GM23338 (cell line): Measurements from ENCODE around the gene FUZ. TPM values are rescaled to one million over a fixed set of nuclear protein-coding genes. Genes with fewer than 3 reads are reported as not detected.

Source experiments
- ATAC-seq: fragments of 200-7000 bp; cut with Tn5 transposase; 3 replicates; pipeline ENCODE4 v1.9.1; 2020
- DNase-seq: peaks from one replicate; pipeline ENCODE4 v3.0.0-alpha.2; 2015; ENCODE audit warnings: low spot score
- H2AFZ ChIP-seq: fragments of 200-600 bp; sonication (generic); 2 replicates; pipeline ENCODE4 v1.8.0; 2016; ENCODE audit warnings: antibody characterized with exemption, mild to moderate bottlenecking, moderate library complexity
- H3F3A ChIP-seq: fragments of 200-600 bp; sonication (generic); replicated peaks from 2 replicates; pipeline ENCODE4 v1.8.0; 2017; ENCODE audit warnings: antibody characterized with exemption, mixed run types, low read depth
- H3K27ac ChIP-seq: fragments of 200-600 bp; sonication (generic); 2 replicates; pipeline ENCODE4 v1.6.1; 2016; ENCODE audit warnings: low read depth
- H3K27me3 ChIP-seq: fragments of 200-600 bp; sonication (generic); 2 replicates; pipeline ENCODE4 v1.8.0; 2016; ENCODE audit warnings: mild to moderate bottlenecking, mixed run types, moderate library complexity; ENCODE audit not compliant: insufficient read depth
- H3K36me3 ChIP-seq: fragments of 200-600 bp; sonication (generic); 2 replicates; pipeline ENCODE4 v1.8.0; 2016; ENCODE audit warnings: mild to moderate bottlenecking; ENCODE audit not compliant: insufficient read depth
- H3K4me1 ChIP-seq: fragments of 200-600 bp; sonication (generic); 2 replicates; pipeline ENCODE4 v1.8.0; 2016; ENCODE audit warnings: mild to moderate bottlenecking, moderate library complexity; ENCODE audit not compliant: insufficient read depth
- H3K4me2 ChIP-seq: fragments of 200-600 bp; sonication (generic); 2 replicates; pipeline ENCODE4 v1.7.1; 2017; ENCODE audit warnings: mixed run types
- H3K4me3 ChIP-seq: fragments of 200-600 bp; sonication (generic); 2 replicates; pipeline ENCODE4 v1.6.1; 2016; ENCODE audit warnings: mixed run types
- H3K79me2 ChIP-seq: fragments of 200-600 bp; sonication (generic); replicated peaks from 2 replicates; pipeline ENCODE4 v1.8.0; 2017; ENCODE audit warnings: mild to moderate bottlenecking; ENCODE audit not compliant: insufficient read depth
- H3K9me2 ChIP-seq: fragments of 200-600 bp; sonication (generic); 2 replicates; pipeline ENCODE4 v1.8.0; 2017; ENCODE audit not compliant: insufficient read depth
- H4K20me1 ChIP-seq: fragments of 200-600 bp; sonication (generic); replicated peaks from 2 replicates; pipeline ENCODE4 v1.8.0; 2017; ENCODE audit warnings: mild to moderate bottlenecking; ENCODE audit not compliant: insufficient read depth
- H3K27ac Mint-ChIP-seq: 2 replicates; pipeline ENCODE4 v1.8.0; 2020; ENCODE audit warnings: inconsistent platforms, mild to moderate bottlenecking, moderate library complexity, mixed read lengths
- H3K27me3 Mint-ChIP-seq: 3 replicates; pipeline ENCODE4 v1.8.0; 2022; ENCODE audit warnings: low read depth, mild to moderate bottlenecking, moderate library complexity, mixed read lengths, inconsistent platforms; ENCODE audit not compliant: insufficient read depth, poor library complexity
- H3K36me3 Mint-ChIP-seq: 3 replicates; pipeline ENCODE4 v1.8.0; 2021; ENCODE audit warnings: low read depth, mild to moderate bottlenecking, inconsistent platforms, moderate library complexity, mixed read lengths
- H3K4me1 Mint-ChIP-seq: 3 replicates; pipeline ENCODE4 v1.8.0; 2020; ENCODE audit warnings: mild to moderate bottlenecking, inconsistent platforms, mixed read lengths
- H3K4me3 Mint-ChIP-seq: 3 replicates; pipeline ENCODE4 v1.8.0; 2021; ENCODE audit warnings: moderate library complexity, mild to moderate bottlenecking, inconsistent platforms, mixed read lengths
- H3K9me3 Mint-ChIP-seq: 3 replicates; pipeline ENCODE4 v1.8.0; 2020; ENCODE audit warnings: moderate library complexity, mild to moderate bottlenecking, inconsistent platforms, mixed read lengths
- CREB1 ChIP-seq: fragments of 250-450 bp; sonication (Bioruptor Pico); IDR thresholded peaks from 2 replicates; pipeline ENCODE4 v1.5.0; 2020; ENCODE audit warnings: low read depth, mild to moderate bottlenecking, moderate library complexity
- CTCF ChIP-seq, 2 experiments: fragments of 200-600 bp in 1 of 2; sonication (generic) in 1 of 2; conservative IDR thresholded peaks; 2 replicates each; pipeline versions ENCODE4 v1.5.1 to v1.6.1; 2016 to 2017; ENCODE audit warnings: antibody characterized with exemption in 2 of 2, low read depth in 2 of 2, mild to moderate bottlenecking in 2 of 2, moderate library complexity in 1 of 2
- EZH2 ChIP-seq: fragments of 200-600 bp; sonication (generic); IDR thresholded peaks from one replicate; pipeline ENCODE4 v1.8.0; 2017; ENCODE audit warnings: antibody characterized with exemption, mild to moderate bottlenecking, low read depth; ENCODE audit not compliant: unreplicated experiment
- EZH2phosphoT487 ChIP-seq: fragments of 200-600 bp; sonication (generic); IDR thresholded peaks from one replicate; pipeline ENCODE4 v1.8.1; 2018; ENCODE audit warnings: antibody characterized with exemption; ENCODE audit not compliant: unreplicated experiment
- JUNB ChIP-seq: IDR thresholded peaks from one replicate; pipeline ENCODE4 v1.6.1; 2016; ENCODE audit warnings: antibody characterized with exemption; ENCODE audit not compliant: unreplicated experiment
- NANOG ChIP-seq: IDR thresholded peaks from 2 replicates; pipeline ENCODE4 v1.6.1; 2016; ENCODE audit warnings: antibody characterized with exemption, borderline replicate concordance
- POLR2AphosphoS5 ChIP-seq: IDR thresholded peaks from 2 replicates; pipeline ENCODE4 v1.6.1; 2016; ENCODE audit warnings: antibody characterized with exemption, low read depth
- REST ChIP-seq: IDR thresholded peaks from one replicate; pipeline ENCODE4 v1.6.1; 2018; ENCODE audit warnings: antibody characterized with exemption; ENCODE audit not compliant: unreplicated experiment
- STAT1 ChIP-seq: IDR thresholded peaks from one replicate; pipeline ENCODE4 v1.6.1; 2016; ENCODE audit warnings: antibody characterized with exemption; ENCODE audit not compliant: unreplicated experiment
- ZNF114 ChIP-seq: fragments of 250-450 bp; sonication (Bioruptor Pico); IDR thresholded peaks from 2 replicates; pipeline ENCODE4 v1.5.0; 2020; ENCODE audit warnings: mild to moderate bottlenecking, moderate library complexity
- ZNF331 ChIP-seq: fragments of 250-450 bp; sonication (Bioruptor Pico); IDR thresholded peaks from 2 replicates; pipeline ENCODE4 v1.5.0; 2020; ENCODE audit warnings: low read depth, mild to moderate bottlenecking, moderate library complexity
- polyA plus RNA-seq: library from polyadenylated mRNA; unstranded; fragments of >200 nt; fragmentation: Nextera tagmentation; extraction: Ambion mirVana; gene quantifications from 2 replicates; pipeline ENCODE4 v1.2.1, GENCODE V29; 2016
- total RNA-seq: library from RNA; depleted of rRNA; stranded (reverse); fragments of >200 nt; shearing (Covaris generic); gene quantifications from 2 replicates; pipeline ENCODE4 v1.2.3, GENCODE V29; 2014
- TF ChIP-seq, protein P1 (sequence below): IDR thresholded peaks from 2 replicates; pipeline ENCODE4 v1.6.1; 2016; ENCODE audit warnings: antibody characterized with exemption

The FUZ gene
- total and polyA plus RNA-seq, 2 experiments from 2014 or later: 24.3 to 34.8 TPM

DNA sequence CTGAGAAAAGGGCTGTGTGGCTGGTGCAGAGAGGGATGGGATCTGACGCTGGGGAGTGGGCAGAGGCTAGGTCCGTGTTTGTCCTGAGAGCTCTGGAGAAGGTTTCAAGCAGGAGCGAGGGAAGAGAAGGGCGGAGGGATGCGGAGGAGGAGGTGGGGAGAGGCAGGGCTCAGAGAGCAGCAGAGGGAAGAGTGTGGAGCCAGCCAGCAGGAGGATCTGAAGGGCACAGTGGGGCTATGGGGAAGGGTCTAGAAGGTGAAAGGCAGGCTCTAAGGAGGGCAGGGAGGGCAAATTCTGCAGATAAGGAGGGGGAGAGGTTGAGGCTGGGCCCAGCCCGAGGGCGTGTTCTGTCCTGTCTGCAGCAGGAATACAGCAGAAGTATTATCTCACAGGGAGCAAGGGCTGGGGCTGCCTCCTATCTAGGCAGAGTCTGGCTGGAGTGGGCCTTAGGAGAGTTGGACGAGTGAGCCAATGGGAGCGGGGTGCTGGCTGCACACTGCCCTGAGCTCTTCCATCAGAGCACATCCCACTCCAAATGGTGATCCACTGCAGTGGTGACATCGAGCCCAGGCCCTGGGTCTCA, 40.2 kb downstream of the FUZ start (continued):
- TF ChIP-seq REST (no peak), EZH2 (no peak), ZNF331 (CRISPR knock-in tag) (no peak), CREB1 (no peak), STAT1 (no peak)
- TF ChIP-seq, protein P1, sequence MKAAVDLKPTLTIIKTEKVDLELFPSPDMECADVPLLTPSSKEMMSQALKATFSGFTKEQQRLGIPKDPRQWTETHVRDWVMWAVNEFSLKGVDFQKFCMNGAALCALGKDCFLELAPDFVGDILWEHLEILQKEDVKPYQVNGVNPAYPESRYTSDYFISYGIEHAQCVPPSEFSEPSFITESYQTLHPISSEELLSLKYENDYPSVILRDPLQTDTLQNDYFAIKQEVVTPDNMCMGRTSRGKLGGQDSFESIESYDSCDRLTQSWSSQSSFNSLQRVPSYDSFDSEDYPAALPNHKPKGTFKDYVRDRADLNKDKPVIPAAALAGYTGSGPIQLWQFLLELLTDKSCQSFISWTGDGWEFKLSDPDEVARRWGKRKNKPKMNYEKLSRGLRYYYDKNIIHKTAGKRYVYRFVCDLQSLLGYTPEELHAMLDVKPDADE: no peak

DNA sequence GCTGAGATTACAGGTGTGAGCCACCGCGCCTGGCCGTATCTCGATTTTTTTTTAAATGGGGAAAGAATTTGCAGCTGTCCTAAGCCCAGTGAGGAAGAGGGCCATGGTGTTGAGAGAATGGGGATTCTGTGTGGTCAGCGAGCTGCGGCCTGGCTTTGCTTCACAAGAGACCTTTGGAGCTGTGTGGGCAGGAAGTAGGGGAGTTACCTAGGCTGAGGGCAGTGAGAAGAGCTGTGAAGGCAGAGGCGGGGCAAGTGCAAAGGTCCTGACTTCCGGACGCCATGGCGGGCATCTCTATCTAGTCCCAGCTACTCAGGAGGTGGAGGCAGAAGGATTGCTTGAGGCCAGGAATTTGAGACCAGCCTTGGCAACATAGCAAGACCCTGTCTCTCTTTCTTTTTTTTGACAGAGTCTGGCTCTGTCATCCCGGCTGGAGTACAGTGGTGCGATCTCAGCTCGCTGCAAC, 41.4 kb downstream of the FUZ start:
- H2AFZ ChIP-seq: no peak overlapping the region
- no peaks in the 10 kb centered on the region for H3F3A ChIP-seq
- H3K9me2 ChIP-seq: no peaks in the 10 kb centered on the region
- H4K20me1 ChIP-seq: no peaks in the 10 kb centered on the region; the same call in 1 of the 2 replicates
- peak overlapping the region; percentile 84 for H3K27ac Mint-ChIP-seq
- peaks cover 15% of the 10 kb centered on the region for H3K4me1 Mint-ChIP-seq
- no peaks in the 10 kb centered on the region for H3K36me3 ChIP-seq
- H3K79me2 ChIP-seq: peaks cover 48% of the 10 kb centered on the region
- H3K4me2 ChIP-seq: no peak overlapping the region
- no peaks in the 10 kb centered on the region; the same call in 2 of the 3 replicates for H3K9me3 Mint-ChIP-seq
- H3K27me3 ChIP-seq: no peaks in the 10 kb centered on the region
- ATAC-seq (no peak), DNase-seq (no peak)
- H3K27ac ChIP-seq: no peak overlapping the region
- no peak overlapping the region; the same call in 2 of the 3 replicates for H3K4me3 Mint-ChIP-seq
- H3K36me3 Mint-ChIP-seq: peaks cover 7% of the 10 kb centered on the region
- H3K27me3 Mint-ChIP-seq: peaks cover 15% of the 10 kb centered on the region
- no peaks in the 10 kb centered on the region for H3K4me1 ChIP-seq
- no peak overlapping the region for H3K4me3 ChIP-seq
- TF ChIP-seq JUNB (no peak), POLR2AphosphoS5 (no peak), CREB1 (no peak), NANOG (no peak), EZH2phosphoT487 (no peak), ZNF331 (CRISPR knock-in tag) (no peak), EZH2 (no peak), REST (no peak), CTCF (conservative IDR thresholded peaks at IDR 0.05; ENCODE audit: low read depth in 2 of 2) (no peak), STAT1 (no peak), ZNF114 (no peak)
- TF ChIP-seq, protein P1: no peak
